Measurements from ENCODE around the gene TYW3.

Gene TYW3

DNA sequence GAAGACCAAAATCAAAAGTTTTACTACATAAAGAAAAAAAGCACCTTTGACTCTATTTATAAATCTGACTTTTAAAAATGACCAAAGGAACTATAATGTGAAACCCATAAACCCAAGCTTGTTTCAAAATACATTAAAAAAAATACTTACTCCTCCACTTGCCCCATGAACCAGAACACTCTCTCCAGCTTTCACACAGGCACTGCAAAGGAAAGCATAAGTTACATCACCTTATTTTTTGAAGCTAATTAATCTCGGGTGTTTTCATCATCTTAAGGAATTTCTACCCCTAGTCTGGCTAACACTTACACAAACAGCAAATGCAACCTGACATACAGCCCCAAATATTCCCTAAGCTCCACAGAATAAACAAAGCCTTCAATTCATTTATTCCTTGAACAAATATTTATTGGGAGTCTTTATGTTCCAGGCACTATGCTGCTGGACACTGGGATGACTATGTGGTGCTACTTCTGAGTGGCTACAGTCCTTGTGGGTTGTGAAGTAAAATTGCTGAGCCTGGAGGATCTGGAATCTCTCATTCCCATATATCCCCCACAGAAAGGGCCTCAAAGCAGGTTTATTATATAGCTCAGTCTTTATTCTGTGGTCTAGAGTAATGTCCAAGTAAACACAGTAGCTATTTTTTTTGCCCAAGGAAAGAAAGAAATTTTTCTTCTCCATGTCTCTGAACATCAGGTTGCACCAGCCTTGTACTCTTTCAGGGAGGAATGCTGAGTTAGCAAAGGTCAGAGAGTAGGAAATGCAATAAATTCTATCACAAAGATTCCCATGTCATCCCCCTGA lies 18.3 kb upstream of the TYW3 start:
- TF ChIP-seq, protein P1, sequence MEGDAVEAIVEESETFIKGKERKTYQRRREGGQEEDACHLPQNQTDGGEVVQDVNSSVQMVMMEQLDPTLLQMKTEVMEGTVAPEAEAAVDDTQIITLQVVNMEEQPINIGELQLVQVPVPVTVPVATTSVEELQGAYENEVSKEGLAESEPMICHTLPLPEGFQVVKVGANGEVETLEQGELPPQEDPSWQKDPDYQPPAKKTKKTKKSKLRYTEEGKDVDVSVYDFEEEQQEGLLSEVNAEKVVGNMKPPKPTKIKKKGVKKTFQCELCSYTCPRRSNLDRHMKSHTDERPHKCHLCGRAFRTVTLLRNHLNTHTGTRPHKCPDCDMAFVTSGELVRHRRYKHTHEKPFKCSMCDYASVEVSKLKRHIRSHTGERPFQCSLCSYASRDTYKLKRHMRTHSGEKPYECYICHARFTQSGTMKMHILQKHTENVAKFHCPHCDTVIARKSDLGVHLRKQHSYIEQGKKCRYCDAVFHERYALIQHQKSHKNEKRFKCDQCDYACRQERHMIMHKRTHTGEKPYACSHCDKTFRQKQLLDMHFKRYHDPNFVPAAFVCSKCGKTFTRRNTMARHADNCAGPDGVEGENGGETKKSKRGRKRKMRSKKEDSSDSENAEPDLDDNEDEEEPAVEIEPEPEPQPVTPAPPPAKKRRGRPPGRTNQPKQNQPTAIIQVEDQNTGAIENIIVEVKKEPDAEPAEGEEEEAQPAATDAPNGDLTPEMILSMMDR (IDR thresholded peaks at IDR 0.05; ENCODE audit: low read depth, low read length, missing control alignments), result no peak
- no peak overlapping the region for H3K4me3 ChIP-seq (ENCODE audit: low read depth, low read length)
- DNase-seq (ENCODE audit: low read depth), result no peak

DNA sequence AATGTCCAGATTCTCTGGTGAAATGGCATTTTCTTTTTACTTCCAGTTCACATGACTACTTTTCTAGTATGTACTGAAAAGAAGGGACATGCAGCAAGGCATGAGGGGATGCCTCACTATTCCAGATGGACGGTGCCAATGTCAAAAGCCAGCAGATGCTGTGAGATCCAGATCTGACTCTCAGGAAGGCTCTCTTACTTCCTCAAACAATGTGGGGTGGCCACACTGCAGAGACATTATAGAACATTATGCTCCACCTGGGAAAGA lies 17.8 kb upstream of the TYW3 start:
- TF ChIP-seq, protein P1 (IDR thresholded peaks at IDR 0.05; ENCODE audit: low read depth, low read length, missing control alignments), result no peak
- no peak overlapping the region for H3K4me3 ChIP-seq (ENCODE audit: low read depth, low read length)
- DNase-seq (ENCODE audit: low read depth), result no peak

DNA sequence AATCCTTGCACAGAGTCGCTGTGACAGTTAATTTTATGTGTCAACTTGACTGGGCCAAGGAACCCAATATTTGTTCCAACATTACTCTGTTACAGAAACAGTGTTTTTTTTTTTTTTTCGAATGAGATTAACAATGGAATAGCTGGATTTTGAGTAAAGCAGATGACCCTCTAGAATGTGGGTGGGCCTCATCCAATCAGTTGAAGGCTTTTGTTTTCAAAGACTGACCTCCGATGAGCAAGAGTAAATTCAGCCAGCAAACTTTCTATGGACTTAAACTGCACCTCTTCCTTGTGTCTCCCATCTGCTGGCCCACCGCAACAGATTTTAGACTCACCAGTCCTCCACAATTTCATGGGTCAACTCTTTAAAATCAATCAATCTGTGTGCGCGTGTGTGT lies 17.1 kb upstream of the TYW3 start:
- TF ChIP-seq, protein P1 (IDR thresholded peaks at IDR 0.05; ENCODE audit: low read depth, low read length, missing control alignments), result no peak
- DNase-seq (ENCODE audit: low read depth), result no peak
- no peak overlapping the region for H3K4me3 ChIP-seq (ENCODE audit: low read depth, low read length)

DNA sequence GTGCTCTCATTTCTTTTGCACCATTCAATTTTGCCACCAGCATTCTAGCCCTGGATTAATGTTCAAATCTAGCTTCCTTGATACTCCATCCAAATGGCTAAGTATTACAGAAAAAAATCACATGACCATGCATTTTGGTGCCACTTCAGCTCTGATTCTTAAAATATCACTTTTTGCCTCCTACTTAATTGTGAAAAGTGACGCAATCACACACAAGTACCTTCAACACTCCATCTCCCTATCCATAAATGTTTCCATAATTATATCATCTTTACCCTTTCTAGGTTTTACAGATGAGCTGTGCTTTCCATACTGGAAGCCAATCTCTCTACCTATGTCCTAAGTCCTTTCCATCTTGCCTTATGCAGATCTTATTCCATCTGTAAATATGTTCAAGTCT lies 16.1 kb upstream of the TYW3 start:
- TF ChIP-seq, protein P1 (IDR thresholded peaks at IDR 0.05; ENCODE audit: low read depth, low read length, missing control alignments), result no peak
- DNase-seq (ENCODE audit: low read depth), result no peak
- no peak overlapping the region for H3K4me3 ChIP-seq (ENCODE audit: low read depth, low read length)

DNA sequence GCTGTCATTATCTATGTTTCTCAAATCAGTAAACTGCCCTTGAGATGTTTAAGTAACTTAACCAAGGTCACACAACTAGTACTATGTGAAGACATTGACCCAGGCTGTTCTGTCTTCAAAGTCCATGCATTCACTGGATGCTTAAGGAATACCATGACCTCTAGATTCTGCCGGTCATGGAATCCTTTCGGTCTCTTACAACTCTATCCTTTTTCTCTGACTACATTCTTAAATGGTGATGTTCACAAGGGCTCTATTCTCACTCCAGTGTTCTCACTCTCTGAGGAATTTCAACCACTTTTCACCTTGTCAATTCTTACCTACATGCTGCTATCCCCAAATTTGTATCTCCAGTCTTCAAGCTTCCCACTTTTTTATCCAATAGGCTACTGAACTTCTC lies 15.3 kb upstream of the TYW3 start:
- DNase-seq (ENCODE audit: low read depth), result no peak
- no peak overlapping the region for H3K4me3 ChIP-seq (ENCODE audit: low read depth, low read length)
- TF ChIP-seq, protein P1 (IDR thresholded peaks at IDR 0.05; ENCODE audit: low read depth, low read length, missing control alignments), result no peak

DNA sequence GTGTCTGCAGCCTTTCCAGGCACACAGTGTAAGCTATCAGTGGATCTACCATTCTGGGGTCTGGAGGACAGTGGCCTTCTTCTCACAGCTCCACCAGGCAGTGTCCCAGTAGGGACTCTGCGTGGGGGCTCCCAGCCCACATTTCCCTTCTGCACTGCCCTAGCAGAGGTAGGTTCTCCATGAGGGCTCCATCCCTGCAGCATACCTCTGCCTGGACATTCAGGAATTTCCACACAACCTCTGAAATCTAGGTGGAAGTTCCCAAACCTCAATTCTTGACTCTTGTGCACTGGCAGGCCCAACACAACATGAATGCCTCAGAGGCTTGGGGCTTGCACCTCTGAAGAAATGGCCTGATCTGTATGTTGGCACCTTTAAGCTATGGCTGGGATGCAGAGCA lies 6.9 kb upstream of the TYW3 start:
- H3K4me3 ChIP-seq (ENCODE audit: low read depth, low read length), result no peak overlapping the region
- TF ChIP-seq, protein P1 (IDR thresholded peaks at IDR 0.05; ENCODE audit: low read depth, low read length, missing control alignments), result no peak
- no peak for DNase-seq (ENCODE audit: low read depth)

DNA sequence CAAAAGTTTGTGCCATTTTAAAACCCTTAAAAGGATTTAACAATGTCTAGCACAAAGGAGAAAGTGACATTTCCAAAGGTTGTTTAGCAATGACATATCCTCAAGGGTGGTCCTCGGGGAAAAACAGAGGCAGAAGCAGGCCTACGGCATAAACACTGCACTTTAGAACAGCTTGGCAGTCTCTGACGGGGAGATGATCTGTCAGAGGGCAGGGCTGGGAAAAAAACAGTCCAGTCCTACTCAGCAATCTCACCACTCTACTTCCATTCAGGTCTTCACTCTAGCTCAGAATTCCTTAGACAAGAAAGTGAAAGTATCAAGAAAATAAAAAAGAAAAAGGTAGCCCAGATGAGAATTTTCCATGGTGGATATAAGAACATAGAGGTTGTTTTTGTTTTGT lies 4.2 kb upstream of the TYW3 start:
- H3K4me3 ChIP-seq (ENCODE audit: low read depth, low read length), result no peak overlapping the region
- TF ChIP-seq, protein P1 (IDR thresholded peaks at IDR 0.05; ENCODE audit: low read depth, low read length, missing control alignments), result no peak
- no peak for DNase-seq (ENCODE audit: low read depth)

All from GM12864 (cell line).